Right lobe of liver (tissue), 4 donors: ENCODE measurements around the gene TAGLN2.

Experiments
- POLR2A ChIP-seq: fragments of 450-650 bp; IDR thresholded peaks from one replicate; pipeline ENCODE4 v1.6.1; 2017; ENCODE audit warnings: antibody characterized with exemption, mild to moderate bottlenecking
- TF ChIP-seq, protein P1 (sequence below), 4 donors: fragments of 200-600 bp in 3 of 4; fragments of 450-650 bp in 1 of 4; IDR thresholded peaks; one replicate each; pipeline versions ENCODE4 v1.5.1 to v1.8.0; 2016 to 2022; ENCODE audit warnings: antibody characterized with exemption in 4 of 4, mild to moderate bottlenecking in 2 of 4
- donor health status: DM: no; HTN: no; CAD: no.
- donor health status: DM: no; HTN: no; CAD: no.
- donor health status: DM: no; HTN: yes; CAD: no.

DNA sequence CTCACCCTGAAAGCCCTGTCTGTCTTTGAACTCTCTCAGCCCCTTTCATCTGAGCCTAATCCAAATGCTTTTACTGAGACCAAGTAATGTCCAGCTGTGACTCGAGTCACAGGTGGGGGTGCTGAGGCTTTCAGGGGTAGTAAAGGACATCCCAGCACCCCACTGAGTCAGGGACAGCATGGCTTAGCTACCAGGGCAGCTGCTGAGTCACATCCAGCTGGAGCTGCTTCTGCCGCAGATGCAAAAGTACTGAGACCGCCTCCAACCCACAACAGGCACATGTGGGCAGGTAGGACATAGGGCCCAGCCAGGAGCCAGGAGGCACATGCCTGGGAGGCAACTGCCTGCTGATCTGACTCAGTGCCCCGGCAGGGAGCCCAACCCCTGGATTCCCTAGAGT lies 56.1 kb downstream of the TAGLN2 start:
- TF ChIP-seq, protein P1, sequence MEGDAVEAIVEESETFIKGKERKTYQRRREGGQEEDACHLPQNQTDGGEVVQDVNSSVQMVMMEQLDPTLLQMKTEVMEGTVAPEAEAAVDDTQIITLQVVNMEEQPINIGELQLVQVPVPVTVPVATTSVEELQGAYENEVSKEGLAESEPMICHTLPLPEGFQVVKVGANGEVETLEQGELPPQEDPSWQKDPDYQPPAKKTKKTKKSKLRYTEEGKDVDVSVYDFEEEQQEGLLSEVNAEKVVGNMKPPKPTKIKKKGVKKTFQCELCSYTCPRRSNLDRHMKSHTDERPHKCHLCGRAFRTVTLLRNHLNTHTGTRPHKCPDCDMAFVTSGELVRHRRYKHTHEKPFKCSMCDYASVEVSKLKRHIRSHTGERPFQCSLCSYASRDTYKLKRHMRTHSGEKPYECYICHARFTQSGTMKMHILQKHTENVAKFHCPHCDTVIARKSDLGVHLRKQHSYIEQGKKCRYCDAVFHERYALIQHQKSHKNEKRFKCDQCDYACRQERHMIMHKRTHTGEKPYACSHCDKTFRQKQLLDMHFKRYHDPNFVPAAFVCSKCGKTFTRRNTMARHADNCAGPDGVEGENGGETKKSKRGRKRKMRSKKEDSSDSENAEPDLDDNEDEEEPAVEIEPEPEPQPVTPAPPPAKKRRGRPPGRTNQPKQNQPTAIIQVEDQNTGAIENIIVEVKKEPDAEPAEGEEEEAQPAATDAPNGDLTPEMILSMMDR (IDR thresholded peaks at IDR 0.05) = no peak
- TF ChIP-seq POLR2A = no peak
